ENCODE measurements around the gene TMEM252. TPM values are rescaled to one million over a fixed set of nuclear protein-coding genes. Genes with fewer than 3 reads are reported as not detected.

Gene TMEM252
- total and polyA plus RNA-seq, 4 donors = not detected

DNA sequence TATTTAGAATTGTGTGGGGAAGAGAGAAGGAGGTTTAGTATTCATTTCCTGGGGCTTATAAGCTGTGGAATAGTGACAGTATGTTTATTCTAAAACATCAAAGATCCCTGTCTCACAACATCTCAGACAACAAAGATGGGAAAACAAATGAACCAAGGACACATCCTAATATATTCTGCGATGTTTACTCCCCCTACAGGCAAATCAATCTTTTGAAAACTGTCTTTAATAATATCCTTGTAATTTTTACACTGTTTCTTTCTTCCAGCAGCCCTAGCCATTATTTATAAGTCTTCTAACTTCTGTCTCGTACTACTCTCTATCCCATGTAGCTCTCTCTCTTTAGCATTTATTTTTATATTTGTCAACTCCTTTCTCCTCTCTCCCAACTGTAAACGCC, 33.5 kb upstream of the TMEM252 start:
- Histone ChIP-seq H3K9me3 (ENCODE audit: control insufficient read depth in 4 of 4, insufficient read depth in 3 of 4, low read length in 3 of 4) (no peaks in the 10 kb centered on the region), H3K27ac (ENCODE audit: low read depth in 1 of 2, low read length in 1 of 2) (no peak overlapping the region), H3K27me3 (ENCODE audit: control insufficient read depth in 3 of 3, insufficient read depth in 3 of 3, low read length in 2 of 3) (no peaks in the 10 kb centered on the region), H3K4me1 (ENCODE audit: control insufficient read depth in 5 of 5, insufficient read depth in 5 of 5, low read length in 5 of 5) (no peaks in the 10 kb centered on the region), H3K4me3 (no peak overlapping the region), H3K36me3 (ENCODE audit: control insufficient read depth in 4 of 4, insufficient read depth in 4 of 4, low read length in 4 of 4) (no peaks in the 10 kb centered on the region), H3K9ac (ENCODE audit: insufficient read depth in 1 of 2, low read length in 2 of 2) (no peak overlapping the region)
- DNase-seq (no peak), ATAC-seq (ENCODE audit: insufficient read depth, low FRiP score) (no peak)
- TF ChIP-seq, protein P1, sequence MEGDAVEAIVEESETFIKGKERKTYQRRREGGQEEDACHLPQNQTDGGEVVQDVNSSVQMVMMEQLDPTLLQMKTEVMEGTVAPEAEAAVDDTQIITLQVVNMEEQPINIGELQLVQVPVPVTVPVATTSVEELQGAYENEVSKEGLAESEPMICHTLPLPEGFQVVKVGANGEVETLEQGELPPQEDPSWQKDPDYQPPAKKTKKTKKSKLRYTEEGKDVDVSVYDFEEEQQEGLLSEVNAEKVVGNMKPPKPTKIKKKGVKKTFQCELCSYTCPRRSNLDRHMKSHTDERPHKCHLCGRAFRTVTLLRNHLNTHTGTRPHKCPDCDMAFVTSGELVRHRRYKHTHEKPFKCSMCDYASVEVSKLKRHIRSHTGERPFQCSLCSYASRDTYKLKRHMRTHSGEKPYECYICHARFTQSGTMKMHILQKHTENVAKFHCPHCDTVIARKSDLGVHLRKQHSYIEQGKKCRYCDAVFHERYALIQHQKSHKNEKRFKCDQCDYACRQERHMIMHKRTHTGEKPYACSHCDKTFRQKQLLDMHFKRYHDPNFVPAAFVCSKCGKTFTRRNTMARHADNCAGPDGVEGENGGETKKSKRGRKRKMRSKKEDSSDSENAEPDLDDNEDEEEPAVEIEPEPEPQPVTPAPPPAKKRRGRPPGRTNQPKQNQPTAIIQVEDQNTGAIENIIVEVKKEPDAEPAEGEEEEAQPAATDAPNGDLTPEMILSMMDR (IDR thresholded peaks at IDR 0.05; ENCODE audit: control extremely low read depth, extremely low read depth) = no peak
- 64 to 70% methylated on average over 3 of the region's 3 CpGs for WGBS, 2 donors

DNA sequence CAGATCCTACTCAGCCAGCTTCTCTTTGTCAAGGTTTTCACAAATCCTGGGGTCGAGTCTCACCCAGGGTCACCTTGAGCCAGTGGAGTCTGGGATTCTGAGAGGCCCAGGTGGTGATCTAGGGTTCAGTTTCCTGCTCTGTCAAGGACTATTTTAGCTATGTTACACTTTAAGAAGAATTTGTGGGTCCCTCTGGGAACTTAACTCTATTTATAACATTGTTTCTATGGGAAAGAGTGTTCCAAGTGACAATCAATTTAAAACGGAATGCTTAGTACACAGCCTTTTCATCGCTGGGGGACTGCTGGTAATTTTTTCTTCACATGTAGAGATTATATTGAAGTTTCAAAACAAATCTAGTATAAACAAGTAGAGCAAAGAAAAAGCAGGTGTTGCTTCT, 26.9 kb upstream of the TMEM252 start:
- DNase-seq (no peak), ATAC-seq (ENCODE audit: insufficient read depth, low FRiP score) (no peak)
- Histone ChIP-seq H3K9ac (ENCODE audit: insufficient read depth in 1 of 2, low read length in 2 of 2) (no peak overlapping the region), H3K27ac (ENCODE audit: low read depth in 1 of 2, low read length in 1 of 2) (no peak overlapping the region), H3K4me1 (ENCODE audit: control insufficient read depth in 5 of 5, insufficient read depth in 5 of 5, low read length in 5 of 5) (no peaks in the 10 kb centered on the region), H3K9me3 (ENCODE audit: control insufficient read depth in 4 of 4, insufficient read depth in 3 of 4, low read length in 3 of 4) (no peaks in the 10 kb centered on the region), H3K4me3 (no peak overlapping the region), H3K27me3 (ENCODE audit: control insufficient read depth in 3 of 3, insufficient read depth in 3 of 3, low read length in 2 of 3) (no peaks in the 10 kb centered on the region), H3K36me3 (ENCODE audit: control insufficient read depth in 4 of 4, insufficient read depth in 4 of 4, low read length in 4 of 4) (no peaks in the 10 kb centered on the region)
- 79 to 92% methylated on average over 3 of the region's 3 CpGs for WGBS, 2 donors
- TF ChIP-seq, protein P1 (IDR thresholded peaks at IDR 0.05; ENCODE audit: control extremely low read depth, extremely low read depth) = no peak

DNA sequence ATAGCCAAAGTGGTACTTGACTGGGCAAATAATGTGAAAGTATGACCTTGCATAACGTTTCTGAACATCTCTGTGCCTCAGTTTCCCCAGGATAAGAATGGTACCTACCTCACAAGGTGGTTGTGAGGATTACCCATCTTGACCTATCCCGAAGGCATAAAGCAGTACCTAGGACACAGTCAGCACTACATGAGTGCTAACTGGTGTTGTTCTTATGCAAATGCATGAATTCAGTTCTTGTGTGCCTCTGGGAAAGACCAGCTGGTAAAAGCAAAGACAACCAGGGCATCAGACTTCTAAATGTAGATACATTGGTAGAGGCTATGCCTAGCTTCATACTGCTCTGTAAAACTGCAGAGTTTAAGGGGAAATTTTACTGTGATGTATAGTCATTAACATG, 21.8 kb upstream of the TMEM252 start:
- no peak overlapping the region for H3K27ac ChIP-seq (ENCODE audit: low read depth in 1 of 2, low read length in 1 of 2)
- no peak overlapping the region for H3K9ac ChIP-seq (ENCODE audit: insufficient read depth in 1 of 2, low read length in 2 of 2)
- DNase-seq (no peak), ATAC-seq (ENCODE audit: insufficient read depth, low FRiP score) (no peak)
- 74 to 85% methylated on average over 2 of the region's 2 CpGs for WGBS, 2 donors
- no peaks in the 10 kb centered on the region for H3K27me3 ChIP-seq (ENCODE audit: control insufficient read depth in 3 of 3, insufficient read depth in 3 of 3, low read length in 2 of 3)
- peaks cover 0 to 2% (median 0%) of the 10 kb centered on the region in 4 donors for H3K9me3 ChIP-seq (ENCODE audit: control insufficient read depth in 4 of 4, insufficient read depth in 3 of 4, low read length in 3 of 4)
- TF ChIP-seq, protein P1 (IDR thresholded peaks at IDR 0.05; ENCODE audit: control extremely low read depth, extremely low read depth) = no peak
- peaks cover 0 to 14% (median 8%) of the 10 kb centered on the region in 5 donors for H3K4me1 ChIP-seq (ENCODE audit: control insufficient read depth in 5 of 5, insufficient read depth in 5 of 5, low read length in 5 of 5)
- H3K4me3 ChIP-seq = no peak overlapping the region
- H3K36me3 ChIP-seq (ENCODE audit: control insufficient read depth in 4 of 4, insufficient read depth in 4 of 4, low read length in 4 of 4) = no peaks in the 10 kb centered on the region
